Ovary (tissue), 9 donors: ENCODE measurements around the gene TSPEAR. TPM values are rescaled to one million over a fixed set of nuclear protein-coding genes. Genes with fewer than 3 reads are reported as not detected.
"Not testable (repeated sequence)": the region's sequence is repeated elsewhere in the genome, so short reads cannot be mapped to it uniquely, and the experiment has no call there.

Source experiments
- DNase-seq, 5 donors: peaks; one replicate each; pipeline ENCODE4 v3.0.0-alpha.2; 2019 to 2020
- H3K27ac ChIP-seq, 2 donors: fragments of 200-600 bp; one replicate each; pipeline versions ENCODE4 v1.5.1 to v1.8.0; 2019 to 2022
- H3K27me3 ChIP-seq: fragments of 200-600 bp; one replicate; pipeline ENCODE4 v1.8.0; 2022
- H3K36me3 ChIP-seq: fragments of 200-600 bp; sonication (generic); one replicate; pipeline ENCODE4 v1.5.1; 2019
- H3K4me1 ChIP-seq: one replicate; pipeline ENCODE4 v1.8.1; 2013; ENCODE audit warnings: mild to moderate bottlenecking, moderate library complexity; ENCODE audit not compliant: insufficient read depth
- H3K4me3 ChIP-seq: fragments of 200-600 bp; sonication (generic); one replicate; pipeline ENCODE4 v1.5.1; 2017
- H3K9me3 ChIP-seq, 2 donors: fragments of 200-600 bp in 1 of 2; sonication (generic) in 1 of 2; one replicate each; pipeline versions ENCODE4 v1.5.1 to v1.8.1; 2013 to 2019; ENCODE audit warnings: mild to moderate bottlenecking in 1 of 2, moderate library complexity in 1 of 2
- CTCF ChIP-seq, 3 donors: fragments of 450-650 bp in 2 of 3; fragments of 200-600 bp in 1 of 3; IDR thresholded peaks; one replicate each; pipeline versions ENCODE4 v1.5.1 to v1.8.0; 2016 to 2022; ENCODE audit warnings: antibody characterized with exemption in 3 of 3, mild to moderate bottlenecking in 1 of 3
- EP300 ChIP-seq: sonication (generic); formaldehyde crosslinking; IDR thresholded peaks from one replicate; pipeline ENCODE4 v1.6.1; 2017; ENCODE audit warnings: antibody characterized with exemption
- POLR2A ChIP-seq: fragments of 450-650 bp; IDR thresholded peaks from one replicate; pipeline ENCODE4 v1.6.1; 2017; ENCODE audit warnings: antibody characterized with exemption, mild to moderate bottlenecking, moderate library complexity
- WGBS, 3 donors: extraction: QIAGEN DNeasy Blood & Tissue Kit in 1 of 3; methylation state at CpG; one replicate each; pipeline versions ENCODE4 v1.1.5 to v1.1.7; 2013 to 2017; 5-methylcytosine and 5-hydroxymethylcytosine counted together
- intact Hi-C, 4 donors: fragments of 100-400 bp; cut with DNase I; formaldehyde crosslinking; loops; one replicate each; pipeline versions ENCODE4 v1.11.0 to v1.15.1; 2022 to 2023
- polyA plus RNA-seq, 2 donors: library from polyadenylated mRNA; stranded (reverse); fragments of 200-250 nt in 1 of 2; fragments of 350-450 nt in 1 of 2; fragmentation: Illumina TruSeq in 1 of 2; extraction: RNeasy Lipid Tissue Mini Kit (QIAGEN cat#74804) in 1 of 2; gene quantifications; one replicate each; pipeline ENCODE4 v1.2.3, GENCODE V29; 2013 to 2014
- total RNA-seq, 7 donors: library from RNA; depleted of rRNA in 2 of 7; stranded (reverse); fragments of >200 nt in 2 of 7; fragmentation: NEBNext Ultra II Directional in 3 of 7; extraction: Animal tissue kit (Norgen Biotek cat#: 25700) in 3 of 7; gene quantifications; one replicate each; pipeline versions ENCODE4 v1.1.0 to v1.2.4, GENCODE V29; 2016 to 2023
- donor health status: DM: no; HTN: no; CAD: no; lungs with moderate emphysema.
- donor health status: DM: no; HTN: no; CAD: no.
- donor health status: Bipolar disorder and iron deficiency.
- donor health status: DM: yes; HTN: yes; CAD: no.
- donor health status: DM: no; HTN: no; CAD: no.
- donor health status: DM: yes; HTN: yes; CAD: no.

TSPEAR gene
- total and polyA plus RNA-seq, 9 donors: 0.07 to 0.27 (median 0.11) TPM; not detected in 4

DNA sequence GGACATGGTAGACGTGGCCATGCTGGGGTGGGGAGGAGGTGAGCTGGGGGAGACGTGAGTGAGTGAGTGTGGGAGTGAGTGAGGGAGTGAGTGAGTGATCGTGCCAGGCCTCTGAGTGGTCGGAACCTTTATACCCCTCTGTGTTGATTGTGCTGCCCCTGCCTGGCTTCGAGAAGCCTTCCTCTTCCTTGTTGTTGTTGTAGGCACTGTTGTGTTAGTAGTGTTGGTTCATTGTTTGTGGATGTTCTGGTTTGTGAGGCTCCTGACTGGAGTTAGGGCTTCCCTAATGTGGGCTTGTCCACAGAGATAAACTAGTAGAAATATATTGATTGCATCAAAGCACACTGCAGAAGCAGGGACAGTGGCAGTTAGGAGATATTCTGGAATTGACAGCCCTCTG is 152.7 kb downstream of the TSPEAR start, which contains the start of gene KRTAP10-3:
TSS of gene KRTAP10-3 (minus strand) at position 101 of the 400 bp plus-strand sequence. CDS start at position 21, 80 bp downstream.
- no peaks in the 10 kb centered on the region for H3K27me3 ChIP-seq
- no peak within 1 kb of the TSS for H3K4me3 ChIP-seq
- H3K36me3 ChIP-seq: no peaks in the 10 kb centered on the region
- intact Hi-C loops: no loop called here
- DNase-seq: no peak
- no peak for TF ChIP-seq EP300
- no peak for TF ChIP-seq CTCF (IDR thresholded peaks at IDR 0.05)
- no peak for TF ChIP-seq POLR2A
- H3K9me3 ChIP-seq: no peaks in the 10 kb centered on the region
- H3K4me1 ChIP-seq: no peaks in the 10 kb centered on the region
- H3K27ac ChIP-seq: no peak within 1 kb of the TSS
- WGBS, 3 donors: 8 to 20% (median 20%) methylated on average over 5 of the region's 5 CpGs

DNA sequence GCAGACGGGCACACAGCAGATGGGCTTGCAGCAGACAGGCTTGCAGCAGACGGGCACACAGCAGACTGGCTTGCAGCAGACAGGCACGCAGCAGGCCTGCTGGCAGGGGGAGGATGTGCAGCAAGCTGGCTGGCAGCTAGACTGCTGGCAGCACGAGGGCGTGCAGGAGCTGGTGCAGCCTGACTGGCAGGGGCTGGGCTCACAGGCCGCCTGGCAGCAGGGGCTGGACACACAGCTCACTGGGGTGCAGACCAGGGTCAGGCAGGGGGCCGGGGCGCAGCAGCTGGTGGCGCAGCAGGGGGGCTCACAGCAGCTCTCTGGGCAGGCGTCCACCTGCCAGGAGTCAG is 153.1 kb downstream of the TSPEAR start:
- H3K27me3 ChIP-seq, intact Hi-C loops, H3K4me3 ChIP-seq, DNase-seq, H3K4me1 ChIP-seq, H3K27ac ChIP-seq, H3K9me3 ChIP-seq, H3K36me3 ChIP-seq: not testable (repeated sequence)
- 39 to 60% (median 53%) methylated on average over 8 to 10 of the region's 10 CpGs for WGBS, 3 donors

DNA sequence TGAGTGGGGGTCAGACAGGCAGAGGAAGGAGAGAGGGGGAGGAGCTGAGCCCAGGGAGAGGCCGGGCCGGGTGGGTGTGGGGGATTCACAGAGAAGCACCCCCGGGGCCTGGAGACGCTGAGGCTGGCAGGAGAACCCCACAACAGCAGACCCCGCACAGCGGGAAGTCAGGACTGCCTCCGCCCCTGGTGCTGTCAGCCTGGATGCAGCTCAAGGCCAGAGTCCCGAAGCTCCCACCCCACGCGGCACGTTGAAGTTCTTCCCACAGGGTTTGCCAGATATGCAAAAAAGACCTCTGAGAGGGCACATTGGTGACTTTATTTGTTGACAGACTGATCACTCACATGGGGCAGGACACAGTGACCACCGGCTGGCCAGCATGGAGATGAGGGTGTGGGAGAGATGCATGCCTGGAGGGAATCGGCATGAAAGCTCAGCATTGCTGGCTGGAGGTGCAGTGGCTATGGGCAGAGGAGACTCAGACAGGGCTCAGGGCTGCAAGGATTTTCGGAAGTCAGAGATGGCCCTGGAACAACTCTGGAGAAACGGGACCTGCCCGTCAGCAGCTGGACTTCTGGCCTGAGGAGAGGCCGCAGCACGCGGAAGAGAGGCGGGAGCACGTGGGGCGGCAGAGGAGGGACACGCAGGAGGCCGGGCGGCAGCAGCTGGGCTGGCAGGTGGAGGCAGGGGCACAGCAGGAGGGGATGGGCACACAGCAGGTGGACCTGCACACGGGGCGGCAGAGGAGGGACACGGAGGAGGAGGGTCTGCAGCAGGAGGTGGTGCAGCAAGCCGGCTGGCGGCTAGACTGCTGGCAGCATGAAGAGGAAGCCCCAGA is 153.7 kb downstream of the TSPEAR start:
- Histone ChIP-seq H3K36me3 (no peaks in the 10 kb centered on the region), H3K27ac (no peak overlapping the region), H3K27me3 (no peaks in the 10 kb centered on the region), H3K4me3 (no peak overlapping the region), H3K4me1 (no peaks in the 10 kb centered on the region), H3K9me3 (no peaks in the 10 kb centered on the region)
- 13 to 28% (median 21%) methylated on average over 30 of the region's 30 CpGs for WGBS, 3 donors
- intact Hi-C loops: no loop called here
- no peak for DNase-seq
- TF ChIP-seq EP300: no peak
- TF ChIP-seq CTCF (IDR thresholded peaks at IDR 0.05): no peak
- no peak for TF ChIP-seq POLR2A

DNA sequence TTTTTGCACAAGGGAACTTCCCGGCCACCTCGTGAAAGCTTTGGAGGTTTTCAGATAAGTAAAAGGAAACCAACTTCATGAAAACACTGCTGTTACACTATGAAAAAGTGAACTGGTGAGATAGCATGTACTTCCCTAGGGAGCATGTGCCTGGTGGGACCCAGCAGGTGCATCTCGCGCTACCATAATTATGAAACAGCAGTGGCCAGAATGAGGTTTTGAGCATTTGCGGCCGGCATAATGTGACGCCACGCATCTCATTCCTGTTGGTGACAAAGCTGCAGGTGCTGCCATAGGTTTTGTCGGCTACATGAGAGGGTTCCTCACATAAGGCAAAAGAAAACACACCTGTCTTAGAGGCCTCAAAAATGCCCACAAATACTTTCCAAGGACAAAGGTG is 154.5 kb downstream of the TSPEAR start:
- TF ChIP-seq CTCF (IDR thresholded peaks at IDR 0.05) (no peak), POLR2A (no peak), EP300 (no peak)
- intact Hi-C loops: no loop called here
- H3K27ac ChIP-seq: no peak overlapping the region
- H3K36me3 ChIP-seq: no peaks in the 10 kb centered on the region
- H3K4me1 ChIP-seq: no peaks in the 10 kb centered on the region
- H3K9me3 ChIP-seq: no peaks in the 10 kb centered on the region
- 76 to 80% (median 79%) methylated on average over 9 of the region's 9 CpGs for WGBS, 3 donors
- H3K27me3 ChIP-seq: no peaks in the 10 kb centered on the region
- no peak for DNase-seq
- H3K4me3 ChIP-seq: no peak overlapping the region

- Histone ChIP-seq H3K9me3 (peaks cover 0 to 3% of the 10 kb centered on the region in 2 donors), H3K36me3 (no peaks in the 10 kb centered on the region), H3K27ac (no peak overlapping the region), H3K4me1 (no peaks in the 10 kb centered on the region), H3K27me3 (no peaks in the 10 kb centered on the region), H3K4me3 (no peak overlapping the region)
- intact Hi-C loops: no loop called here
- TF ChIP-seq POLR2A (no peak), EP300 (no peak), CTCF (IDR thresholded peaks at IDR 0.05) (no peak)
- DNase-seq: no peak
- 74 to 77% (median 75%) methylated on average over 13 of the region's 13 CpGs for WGBS, 3 donors
These were observed 156.0 kb downstream of the TSPEAR start for GRCh38 chr21:44555200-44555875.
